GM21576 (cell line): Measurements from ENCODE around the gene ADAM19.
"Not testable (repeated sequence)": the region's sequence is repeated elsewhere in the genome, so short reads cannot be mapped to it uniquely, and the experiment has no call there.

Experiments used
- ATAC-seq: cut with Tn5 transposase; IDR thresholded peaks from one replicate; pipeline ENCODE4 v1.9.1; 2021; ENCODE audit warnings: mild to moderate bottlenecking, moderate library complexity; ENCODE audit not compliant: unreplicated experiment

ADAM19 gene

GRCh38 chr5:157491471-157491995 is 84.0 kb downstream of the ADAM19 start:
- no peak for ATAC-seq

GRCh38 chr5:157487358-157487757 is 88.2 kb downstream of the ADAM19 start:
- ATAC-seq, result peak; percentile 55

GRCh38 chr5:157486861-157487260 is 88.7 kb downstream of the ADAM19 start:
- ATAC-seq, result peak; percentile 48

GRCh38 chr5:157486221-157486681 is 89.3 kb downstream of the ADAM19 start:
- ATAC-seq, result peak; percentile 45

- peak; percentile 32 for ATAC-seq
Observed at GRCh38 chr5:157485811-157486210, 89.8 kb downstream of the ADAM19 start.

GRCh38 chr5:157485340-157485739 is 90.2 kb downstream of the ADAM19 start:
- no peak for ATAC-seq

GRCh38 chr5:157484768-157485167 is 90.8 kb downstream of the ADAM19 start:
- ATAC-seq, result no peak

GRCh38 chr5:157482702-157483101 is 92.9 kb downstream of the ADAM19 start:
- not testable (repeated sequence) for ATAC-seq

- no peak for ATAC-seq
Observed at GRCh38 chr5:157481666-157482065, 93.9 kb downstream of the ADAM19 start.

- ATAC-seq, result no peak
Observed at GRCh38 chr5:157481265-157481664, 94.3 kb downstream of the ADAM19 start.

GRCh38 chr5:157479612-157480510 is 95.7 kb downstream of the ADAM19 start:
- ATAC-seq, result no peak

- no peak for ATAC-seq
Observed at GRCh38 chr5:157479166-157479565, 96.4 kb downstream of the ADAM19 start.

- no peak for ATAC-seq
Observed at GRCh38 chr5:157478726-157479125, 96.8 kb downstream of the ADAM19 start.

GRCh38 chr5:157477814-157478494 is 97.6 kb downstream of the ADAM19 start:
- ATAC-seq, result no peak

GRCh38 chr5:157476702-157477408 is 98.7 kb downstream of the ADAM19 start:
- ATAC-seq, result peak; percentile 54

GRCh38 chr5:157475432-157475831 is 100.1 kb downstream of the ADAM19 start:
- ATAC-seq, result no peak

GRCh38 chr5:157473383-157474320 is 101.9 kb downstream of the ADAM19 start:
- ATAC-seq, result no peak

GRCh38 chr5:157471709-157472108 is 103.9 kb downstream of the ADAM19 start:
- ATAC-seq, result no peak

- no peak for ATAC-seq
Observed at GRCh38 chr5:157470631-157471030, 104.9 kb downstream of the ADAM19 start.

GRCh38 chr5:157469687-157470086 is 105.9 kb downstream of the ADAM19 start:
- ATAC-seq, result no peak
